Progenitor cell of endocrine pancreas (in vitro differentiated cells): ENCODE results near the gene GPRIN1. TPM values are rescaled to one million over a fixed set of nuclear protein-coding genes. Genes with fewer than 3 reads are reported as not detected.

Source experiments
- DNase-seq: peaks from one replicate; pipeline ENCODE4 v3.0.0; 2021; ENCODE audit warnings: low spot score; ENCODE audit not compliant: unreplicated experiment
- H3K27ac Mint-ChIP-seq: 2 replicates; pipeline ENCODE4 v1.8.0; 2021; ENCODE audit warnings: mild to moderate bottlenecking, moderate library complexity, mixed read lengths
- H3K27me3 Mint-ChIP-seq: 2 replicates; pipeline ENCODE4 v1.8.0; 2021; ENCODE audit warnings: mixed read lengths
- H3K36me3 Mint-ChIP-seq: 2 replicates; pipeline ENCODE4 v1.8.0; 2022; ENCODE audit warnings: mixed read lengths; ENCODE audit not compliant: insufficient read depth
- H3K4me1 Mint-ChIP-seq: 2 replicates; pipeline ENCODE4 v1.8.0; 2021; ENCODE audit warnings: low read depth, mixed read lengths
- H3K4me3 Mint-ChIP-seq: 2 replicates; pipeline ENCODE4 v1.8.0; 2021; ENCODE audit warnings: low read depth, mild to moderate bottlenecking, moderate library complexity, mixed read lengths
- H3K9me3 Mint-ChIP-seq: 2 replicates; pipeline ENCODE4 v1.8.0; 2021; ENCODE audit warnings: low read depth, mixed read lengths
- CTCF ChIP-seq: fragments of 200-600 bp; sonication (generic); IDR thresholded peaks from one replicate; pipeline ENCODE4 v1.5.0; 2021; ENCODE audit warnings: antibody characterized with exemption, mild to moderate bottlenecking; ENCODE audit not compliant: unreplicated experiment
- total RNA-seq: library from RNA; stranded (reverse); gene quantifications from 2 replicates; pipeline ENCODE4 v1.2.1, GENCODE V29; 2021

The GPRIN1 gene
- total RNA-seq, 1 donor from 2014 or later, result 5.9 TPM

GRCh38 chr5:176590035-176590717 is 19.8 kb downstream of the GPRIN1 start:
- H3K27me3 Mint-ChIP-seq, result peaks cover 17% of the 10 kb centered on the region
- no peak for TF ChIP-seq CTCF

GRCh38 chr5:176589039-176589769 is 20.8 kb downstream of the GPRIN1 start:
- H3K4me1 Mint-ChIP-seq, result no peaks in the 10 kb centered on the region
- H3K4me3 Mint-ChIP-seq, result no peak overlapping the region
- no peak for DNase-seq
- H3K9me3 Mint-ChIP-seq, result no peaks in the 10 kb centered on the region
- H3K36me3 Mint-ChIP-seq, result peaks cover 1% of the 10 kb centered on the region
- TF ChIP-seq CTCF, result no peak
- no peak overlapping the region for H3K27ac Mint-ChIP-seq
- H3K27me3 Mint-ChIP-seq, result peaks cover 13% of the 10 kb centered on the region

More at GRCh38 chr5:176590035-176590717, 19.8 kb downstream of the GPRIN1 start:
- Mint-ChIP-seq H3K4me1 (no peaks in the 10 kb centered on the region), H3K36me3 (peaks cover 1% of the 10 kb centered on the region), H3K9me3 (no peaks in the 10 kb centered on the region), H3K4me3 (no peak overlapping the region), H3K27ac (no peak overlapping the region)
- DNase-seq, result no peak

- Mint-ChIP-seq H3K4me3 (no peak overlapping the region), H3K27ac (no peak overlapping the region), H3K9me3 (no peaks in the 10 kb centered on the region), H3K36me3 (peaks cover 1% of the 10 kb centered on the region), H3K4me1 (no peaks in the 10 kb centered on the region), H3K27me3 (peaks cover 7% of the 10 kb centered on the region)
- no peak for DNase-seq
- no peak for TF ChIP-seq CTCF
Observed at GRCh38 chr5:176588297-176588696, 21.7 kb downstream of the GPRIN1 start.

- TF ChIP-seq CTCF, result no peak
- Mint-ChIP-seq H3K9me3 (no peaks in the 10 kb centered on the region), H3K27me3 (peaks cover 7% of the 10 kb centered on the region), H3K27ac (no peak overlapping the region), H3K4me1 (no peaks in the 10 kb centered on the region), H3K36me3 (peaks cover 1% of the 10 kb centered on the region), H3K4me3 (no peak overlapping the region)
- DNase-seq, result no peak
Observed at GRCh38 chr5:176587398-176587797, 22.6 kb downstream of the GPRIN1 start.

- Mint-ChIP-seq H3K4me3 (no peak overlapping the region), H3K4me1 (peaks cover 1% of the 10 kb centered on the region), H3K36me3 (peaks cover 1% of the 10 kb centered on the region), H3K27ac (no peak overlapping the region), H3K27me3 (peaks cover 8% of the 10 kb centered on the region), H3K9me3 (no peaks in the 10 kb centered on the region)
- no peak for DNase-seq
- no peak for TF ChIP-seq CTCF
Observed at GRCh38 chr5:176583076-176583475, 26.9 kb downstream of the GPRIN1 start.
